PC-3 (cell line): ENCODE measurements around the gene LSP1.

Source experiments
- CTCF ChIP-seq: fragments of 300-600 bp; sonication (generic); conservative IDR thresholded peaks from 2 replicates; pipeline ENCODE4 v1.5.1; 2017; ENCODE audit warnings: antibody characterized with exemption, low read depth, mild to moderate bottlenecking, low read length
- EZH2phosphoT487 ChIP-seq: fragments of 300-600 bp; sonication (generic); IDR thresholded peaks from 2 replicates; pipeline ENCODE4 v1.6.1; 2018; ENCODE audit warnings: mild to moderate bottlenecking, antibody characterized with exemption, low read length, borderline replicate concordance

- TF ChIP-seq CTCF (no peak), EZH2phosphoT487 (no peak)
These were observed 2.3 kb downstream of the LSP1 start for GRCh38 chr11:1854949-1855885.
